Ovary (tissue), 3 donors: ENCODE results near the gene JUND.

Experiments used
- CTCF ChIP-seq, 3 donors: fragments of 450-650 bp in 2 of 3; fragments of 200-600 bp in 1 of 3; IDR thresholded peaks; one replicate each; pipeline versions ENCODE4 v1.5.1 to v1.8.0; 2016 to 2022; ENCODE audit warnings: antibody characterized with exemption in 3 of 3, mild to moderate bottlenecking in 1 of 3
- POLR2A ChIP-seq: fragments of 450-650 bp; IDR thresholded peaks from one replicate; pipeline ENCODE4 v1.6.1; 2017; ENCODE audit warnings: antibody characterized with exemption, mild to moderate bottlenecking, moderate library complexity
- donor health status: DM: no; HTN: no; CAD: no.

- TF ChIP-seq CTCF (IDR thresholded peaks at IDR 0.05) (no peak), POLR2A (no peak)
Observed at GRCh38 chr19:18261474-18261873, 19.9 kb downstream of the JUND start.
